DMS53 treated with DMSO at 0.1 percent for 48 hours (cell line): Measurements from ENCODE around the gene FIGNL1.
A peak's percentile ranks its signal among the peaks of the same experiment; 100 is the strongest.

Experiments used
- DNase-seq: peaks from one replicate; lab custom pipeline; 2025; ENCODE audit not compliant: unreplicated experiment; lab: John Stamatoyannopoulos, UW

The FIGNL1 gene, protein sequence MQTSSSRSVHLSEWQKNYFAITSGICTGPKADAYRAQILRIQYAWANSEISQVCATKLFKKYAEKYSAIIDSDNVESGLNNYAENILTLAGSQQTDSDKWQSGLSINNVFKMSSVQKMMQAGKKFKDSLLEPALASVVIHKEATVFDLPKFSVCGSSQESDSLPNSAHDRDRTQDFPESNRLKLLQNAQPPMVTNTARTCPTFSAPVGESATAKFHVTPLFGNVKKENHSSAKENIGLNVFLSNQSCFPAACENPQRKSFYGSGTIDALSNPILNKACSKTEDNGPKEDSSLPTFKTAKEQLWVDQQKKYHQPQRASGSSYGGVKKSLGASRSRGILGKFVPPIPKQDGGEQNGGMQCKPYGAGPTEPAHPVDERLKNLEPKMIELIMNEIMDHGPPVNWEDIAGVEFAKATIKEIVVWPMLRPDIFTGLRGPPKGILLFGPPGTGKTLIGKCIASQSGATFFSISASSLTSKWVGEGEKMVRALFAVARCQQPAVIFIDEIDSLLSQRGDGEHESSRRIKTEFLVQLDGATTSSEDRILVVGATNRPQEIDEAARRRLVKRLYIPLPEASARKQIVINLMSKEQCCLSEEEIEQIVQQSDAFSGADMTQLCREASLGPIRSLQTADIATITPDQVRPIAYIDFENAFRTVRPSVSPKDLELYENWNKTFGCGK

DNA sequence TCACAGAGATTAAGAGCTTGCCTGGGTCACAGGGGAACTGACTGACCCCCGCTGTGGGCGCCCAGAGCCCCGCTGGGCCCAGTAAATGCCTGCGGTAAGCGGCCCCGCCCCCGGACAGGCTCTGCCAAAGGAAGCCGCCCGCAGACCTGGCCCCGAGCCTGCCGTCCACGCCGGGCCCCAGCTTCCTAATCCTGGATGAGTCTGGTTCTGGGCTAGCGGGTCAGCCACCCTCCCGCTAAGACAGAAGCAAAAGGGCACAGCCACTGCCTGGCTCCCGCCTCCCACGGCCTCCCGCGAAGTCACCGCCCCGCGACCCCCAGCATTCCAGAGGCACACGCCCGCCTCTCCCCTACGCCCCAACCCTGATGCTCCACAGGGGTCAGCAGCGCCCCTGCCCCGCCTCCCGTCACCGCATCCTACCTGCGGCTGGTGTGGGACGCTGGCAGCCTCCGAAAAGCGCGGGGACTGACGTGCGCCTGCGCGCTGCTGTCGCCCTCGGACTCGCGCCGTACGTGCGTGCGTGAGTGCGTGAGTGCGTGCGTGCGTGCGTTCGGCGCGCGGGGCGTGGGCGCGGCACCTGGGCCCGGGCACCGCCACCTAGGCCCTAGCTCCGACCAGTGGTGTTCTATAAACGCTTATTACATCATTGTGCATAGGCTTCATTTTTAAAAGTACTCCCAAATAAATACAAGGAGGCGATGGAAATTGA, at the start of gene FIGNL1:
FIGNL1 (minus strand) TSS at position 470 of the 709 bp plus-strand sequence. CDS start 3,063 bp downstream, outside the sequence.
- DNase-seq = peak; percentile 66

DNA sequence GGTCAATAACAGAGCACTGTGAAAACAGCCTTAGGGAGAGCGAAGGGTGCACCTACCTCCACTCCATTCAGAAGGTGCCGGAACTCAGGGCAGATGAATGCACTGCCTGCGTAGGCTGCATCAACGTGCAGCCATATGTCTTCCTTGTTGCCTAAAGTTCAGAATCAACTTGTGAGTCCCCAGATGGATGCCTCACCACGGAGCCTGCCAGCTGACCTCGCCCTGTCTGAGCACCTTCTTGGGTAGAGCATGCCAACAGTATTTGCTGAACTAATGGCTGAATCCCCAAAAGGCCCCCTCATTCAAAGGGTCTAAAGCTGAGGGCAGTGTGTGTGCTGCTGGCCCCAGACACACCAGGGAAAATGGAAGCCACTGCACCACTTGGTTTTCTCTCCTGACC, 48.9 kb upstream of the FIGNL1 start:
- DNase-seq = no peak

DNA sequence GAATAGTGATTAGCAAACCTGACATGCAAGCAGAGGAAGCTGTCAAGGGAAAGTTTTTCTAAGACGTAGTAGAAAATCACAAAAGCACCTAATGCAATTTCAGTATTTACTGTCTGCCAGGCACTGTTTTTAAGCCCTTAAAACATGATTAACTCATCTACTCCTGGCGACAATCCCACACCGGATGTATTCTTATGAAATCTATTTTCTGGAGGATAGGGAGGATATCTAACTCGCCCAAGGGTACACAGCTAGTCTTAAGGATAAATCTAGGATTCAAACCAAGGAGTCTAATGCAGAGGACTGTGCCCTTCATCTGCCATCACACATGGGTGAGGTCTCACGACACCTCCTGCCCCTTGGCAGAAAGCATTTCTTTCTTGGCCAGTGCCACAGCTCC, 47.8 kb upstream of the FIGNL1 start:
- no peak for DNase-seq

DNA sequence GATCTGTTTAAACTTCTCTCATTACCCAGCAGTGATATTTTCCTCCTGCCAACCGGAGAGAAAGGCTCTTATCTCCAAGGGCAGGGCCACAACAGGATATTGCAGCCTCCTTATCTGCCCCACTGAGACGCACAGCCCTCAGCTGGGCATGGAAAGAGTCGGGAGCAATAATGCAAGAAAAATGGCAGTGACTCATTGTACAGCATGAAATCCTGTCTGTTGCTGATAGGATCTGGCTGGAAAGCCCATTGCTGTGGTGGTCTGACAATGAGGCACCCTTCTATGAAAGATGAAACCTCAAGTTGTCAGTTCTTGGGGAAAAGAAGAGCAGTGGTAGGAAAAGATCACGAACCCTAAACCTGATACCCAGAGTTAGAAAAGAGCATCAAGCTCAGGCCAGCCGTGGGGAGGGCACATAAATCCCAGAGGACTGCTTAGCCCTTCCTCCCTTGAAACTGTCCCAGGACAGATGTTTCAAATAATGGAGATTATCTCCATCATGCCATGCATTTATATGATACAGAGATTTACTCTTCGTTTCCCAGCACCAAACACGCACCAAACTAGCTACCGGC, 47.0 kb upstream of the FIGNL1 start:
- DNase-seq = no peak

- no peak for DNase-seq
Measured at GRCh38 chr7:50496569-50496968, 46.4 kb upstream of the FIGNL1 start.

GRCh38 chr7:50495746-50496145, 45.6 kb upstream of the FIGNL1 start:
- DNase-seq = no peak

DNA sequence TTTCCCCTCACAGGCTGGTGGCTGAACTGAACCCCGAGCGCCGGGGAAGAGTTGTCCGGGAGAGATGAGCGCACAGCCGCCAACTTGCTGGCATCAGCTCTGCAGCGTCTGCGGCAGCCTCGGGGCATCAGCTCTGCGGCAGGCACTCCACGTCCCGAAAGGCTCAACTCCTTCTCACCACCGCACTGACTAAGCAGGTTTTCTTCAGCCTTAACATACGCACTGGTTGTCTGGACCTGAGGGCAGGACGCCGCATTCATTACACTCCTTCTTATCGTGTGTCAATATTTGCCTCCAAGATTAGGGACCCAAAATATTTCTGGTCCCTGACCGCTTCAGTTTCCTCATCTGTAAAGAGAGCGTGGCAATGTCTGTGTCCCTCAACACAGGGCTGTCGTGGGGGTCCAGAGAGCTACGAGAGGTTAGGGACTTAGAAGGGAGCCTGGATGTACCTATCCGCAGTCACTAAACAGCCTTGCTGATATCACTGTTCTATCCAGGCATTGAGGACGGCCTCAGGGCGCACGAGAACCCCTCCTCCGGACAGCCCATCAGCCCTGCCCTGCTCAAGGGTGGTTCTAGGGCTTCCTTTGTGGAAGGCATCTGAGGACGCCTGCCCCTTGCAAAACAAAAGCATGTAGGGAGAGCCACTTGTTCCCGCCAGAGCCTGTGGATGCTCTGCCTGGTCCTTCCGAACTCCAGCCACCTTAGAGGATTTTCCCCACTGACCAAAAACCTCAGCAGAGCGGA, 42.8 kb upstream of the FIGNL1 start:
- DNase-seq = no peak

DNA sequence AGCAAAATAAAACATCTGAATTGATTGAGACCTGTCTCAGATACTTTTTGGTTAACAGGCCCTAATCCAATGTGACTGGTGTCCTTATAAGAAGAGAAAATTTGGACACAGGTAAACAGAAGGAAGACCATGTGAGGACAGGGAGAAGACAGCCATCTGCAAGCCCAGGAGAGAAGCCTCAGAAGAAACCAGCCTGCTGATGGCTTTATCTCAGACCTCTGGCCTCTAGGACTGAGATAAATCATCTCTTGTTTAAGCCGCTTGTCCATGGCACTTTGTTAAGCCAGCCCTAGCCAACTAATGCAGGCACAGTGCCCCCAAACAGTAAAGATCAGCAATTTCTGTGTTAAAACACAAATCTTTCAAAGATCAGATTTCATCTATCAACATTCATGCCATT, 41.8 kb upstream of the FIGNL1 start:
- no peak for DNase-seq

DNA sequence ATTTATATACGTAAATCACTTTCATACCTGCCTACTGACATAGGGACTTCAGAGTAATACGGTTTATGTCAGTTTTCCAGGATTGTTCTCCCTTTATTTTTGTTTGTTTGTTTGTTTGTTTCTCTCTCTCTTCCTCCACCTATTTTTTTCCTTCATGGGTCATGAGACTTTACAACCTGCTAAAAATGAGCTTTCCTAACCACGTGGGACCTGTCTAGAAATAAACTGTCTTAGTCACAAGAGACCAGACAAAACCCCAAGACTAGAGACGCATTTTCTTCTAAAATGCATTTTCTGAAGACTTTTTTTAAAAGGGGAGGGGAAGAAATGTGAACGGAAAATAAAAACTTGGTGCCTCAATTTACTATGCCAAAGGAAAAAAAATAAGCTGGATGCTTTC, 41.1 kb upstream of the FIGNL1 start:
- DNase-seq = no peak

DNA sequence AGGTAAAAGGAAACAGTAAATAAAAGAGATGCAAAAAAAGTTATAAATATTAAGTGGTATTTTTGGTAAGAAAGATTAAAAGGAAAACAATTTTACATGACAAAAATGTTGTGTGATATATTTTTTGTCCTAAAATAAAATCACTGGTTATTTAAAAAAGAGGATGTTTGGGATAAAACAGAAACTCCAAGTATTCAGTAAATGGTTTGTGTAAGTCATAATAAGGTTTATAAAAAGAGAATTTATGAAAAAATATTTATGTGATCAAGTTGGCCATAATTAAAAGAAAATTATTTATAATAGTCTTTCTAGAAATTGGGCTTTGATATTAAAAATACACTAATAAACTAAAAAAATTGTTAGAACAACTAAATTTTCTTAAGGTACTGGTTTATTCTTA, 38.2 kb upstream of the FIGNL1 start:
- DNase-seq = no peak

- no peak for DNase-seq
Measured at GRCh38 chr7:50486512-50486911, 36.4 kb upstream of the FIGNL1 start.

- no peak for DNase-seq
Measured at GRCh38 chr7:50481867-50482266, 31.7 kb upstream of the FIGNL1 start.

- no peak for DNase-seq
Measured at GRCh38 chr7:50480797-50481196, 30.6 kb upstream of the FIGNL1 start.

DNA sequence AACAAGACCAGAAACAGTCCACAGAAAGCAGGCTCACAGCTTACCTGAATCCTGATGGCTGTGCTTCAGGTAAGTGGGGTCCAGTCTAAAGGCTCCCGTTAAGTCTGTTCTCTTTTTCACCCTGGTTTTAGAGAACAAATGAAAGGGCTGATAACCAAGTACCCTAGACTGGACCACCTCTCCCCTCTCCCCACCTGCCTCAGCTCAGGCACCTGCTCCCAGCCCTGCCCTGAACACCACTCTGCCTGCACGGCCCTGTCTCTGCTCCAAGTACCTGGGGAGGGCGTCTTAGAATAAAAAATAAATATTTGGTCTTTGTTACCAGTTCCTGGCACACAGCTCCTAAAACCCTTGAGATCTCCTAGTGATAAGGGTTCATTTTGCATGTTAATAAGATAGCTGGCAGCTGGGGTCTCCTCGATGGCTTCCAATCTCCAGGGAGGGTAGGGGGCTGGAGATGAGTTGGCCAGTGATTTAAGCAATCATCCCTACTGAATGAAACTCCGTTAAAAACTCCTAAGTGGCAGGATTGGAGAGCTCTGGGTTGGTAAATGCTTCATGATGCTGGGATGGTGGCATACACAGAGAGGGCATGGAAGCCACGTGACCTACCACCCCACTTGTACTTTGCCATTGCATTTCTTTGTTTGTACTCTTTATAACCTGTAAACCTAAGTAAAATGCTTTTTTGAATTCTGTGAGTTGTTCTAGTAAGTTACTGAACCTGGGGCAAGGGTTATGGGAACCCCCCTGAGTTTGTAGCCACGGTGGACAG, 29.8 kb upstream of the FIGNL1 start:
- no peak for DNase-seq

DNA sequence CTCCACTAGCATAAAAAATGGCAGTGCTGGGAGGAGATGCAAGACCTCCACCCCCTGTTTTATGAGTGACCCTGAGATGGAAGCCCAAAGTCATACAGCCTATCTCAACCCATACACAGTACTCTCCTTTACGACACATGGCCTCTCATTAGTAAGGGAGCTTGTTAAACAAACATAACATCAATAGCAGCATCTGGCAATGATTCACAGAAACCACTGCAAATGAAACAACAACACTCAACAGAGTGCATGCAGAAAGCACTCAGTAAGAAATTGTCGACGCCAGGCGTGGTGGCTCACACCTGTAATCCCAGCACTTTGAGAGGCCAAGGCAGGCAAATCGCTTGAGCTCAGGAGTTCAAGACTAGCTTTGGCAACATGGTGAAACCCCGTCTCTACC, 27.5 kb upstream of the FIGNL1 start:
- DNase-seq = peak; percentile 22

- no peak for DNase-seq
Measured at GRCh38 chr7:50476953-50477625, 26.9 kb upstream of the FIGNL1 start.

GRCh38 chr7:50475340-50475739, 25.2 kb upstream of the FIGNL1 start:
- no peak for DNase-seq

DNA sequence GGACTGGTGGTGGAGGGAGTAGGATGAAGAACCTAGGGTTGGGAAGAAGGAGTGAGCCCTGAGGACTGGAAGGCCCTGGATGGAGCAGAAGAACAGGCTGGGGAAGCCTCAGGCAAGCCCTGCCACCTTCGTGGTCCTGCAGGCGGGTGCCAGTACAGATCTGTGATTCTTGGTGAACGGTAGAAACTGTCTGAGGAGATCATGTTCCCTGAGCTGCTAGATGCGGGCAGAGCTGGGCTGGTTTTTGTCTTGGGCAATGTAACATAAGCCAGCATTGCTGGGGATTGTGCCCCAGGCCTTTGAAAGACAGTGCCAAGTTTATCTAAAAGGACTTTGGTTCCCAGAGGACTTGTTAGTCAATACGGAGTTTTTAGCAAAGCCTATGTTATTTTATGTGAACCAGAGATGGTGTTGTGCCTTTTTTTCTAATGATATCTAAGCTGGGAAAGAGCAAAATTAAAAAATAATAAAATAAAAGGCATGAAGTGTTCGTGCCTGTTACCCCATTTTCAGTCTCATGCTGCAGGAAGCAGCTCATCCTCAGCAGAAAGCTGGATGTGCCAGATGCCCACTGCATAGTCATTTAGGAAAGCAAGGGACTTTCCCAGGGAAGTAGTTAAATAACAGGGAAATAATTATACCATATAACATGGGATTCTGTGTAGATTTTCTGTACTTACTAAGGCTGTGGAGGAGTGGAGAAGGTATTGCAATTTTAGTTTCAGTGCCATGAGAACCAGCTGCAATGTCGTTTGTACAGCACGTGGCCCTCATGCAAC, 24.4 kb upstream of the FIGNL1 start:
- DNase-seq = no peak

DNA sequence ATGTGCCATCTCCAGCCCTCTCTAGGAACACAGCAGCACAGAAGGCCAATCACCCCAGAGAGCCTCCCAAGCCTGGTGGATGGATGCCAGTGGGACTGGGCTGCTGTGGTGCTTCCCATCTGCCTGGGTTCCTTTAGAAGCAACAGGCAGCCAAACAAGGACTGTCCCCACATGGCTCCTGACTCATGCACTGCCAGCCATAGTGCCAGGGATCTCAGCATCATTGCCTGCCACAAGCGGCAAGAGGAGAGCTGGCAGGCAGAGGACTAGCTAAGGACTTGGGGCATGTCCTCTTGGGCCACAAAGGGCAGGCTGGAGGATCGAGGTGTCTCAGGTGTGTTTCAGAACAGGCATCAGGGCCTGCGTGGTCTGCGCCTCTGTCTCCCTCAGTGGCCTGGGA, 23.4 kb upstream of the FIGNL1 start:
- no peak for DNase-seq
